NCI-H2081 treated with DMSO at 0.1 percent for 48 hours (cell line): ENCODE results near the gene CD86.
"Not testable (repeated sequence)": the region's sequence is repeated elsewhere in the genome, so short reads cannot be mapped to it uniquely, and the experiment has no call there.

Experiments used
- DNase-seq: peaks from one replicate; lab custom pipeline; 2025; lab: John Stamatoyannopoulos, UW

Gene CD86

DNA sequence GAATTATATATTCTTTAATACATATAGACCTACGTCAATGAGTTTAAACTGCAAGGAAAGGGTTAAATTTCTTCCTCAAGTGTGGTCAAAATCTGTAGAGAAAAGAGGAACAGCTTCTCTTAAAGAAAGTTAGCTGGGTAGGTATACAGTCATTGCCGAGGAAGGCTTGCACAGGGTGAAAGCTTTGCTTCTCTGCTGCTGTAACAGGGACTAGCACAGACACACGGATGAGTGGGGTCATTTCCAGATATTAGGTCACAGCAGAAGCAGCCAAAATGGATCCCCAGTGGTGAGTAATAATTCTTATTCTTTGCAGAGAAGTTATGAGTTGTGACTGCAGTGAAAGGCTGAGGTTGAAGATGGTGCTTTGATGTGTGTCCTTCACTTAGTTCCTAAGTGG lies at the start of gene CD86:
Gene CD86, plus strand, starts transcription at position 148 of the 400 bp plus-strand sequence. Its CDS starts 128 bp downstream, at position 276.
- DNase-seq: no peak

GRCh38 chr3:122006267-122006666 lies 48.9 kb upstream of the CD86 start:
- no peak for DNase-seq

- no peak for DNase-seq
Measured at GRCh38 chr3:122008166-122008565, 47.0 kb upstream of the CD86 start.

- DNase-seq: no peak
Measured at GRCh38 chr3:122010506-122010905, 44.7 kb upstream of the CD86 start.

- no peak for DNase-seq
Measured at GRCh38 chr3:122011396-122011795, 43.8 kb upstream of the CD86 start.

GRCh38 chr3:122012821-122013220 lies 42.3 kb upstream of the CD86 start:
- no peak for DNase-seq

- no peak for DNase-seq
Measured at GRCh38 chr3:122013448-122013925, 41.7 kb upstream of the CD86 start.

DNA sequence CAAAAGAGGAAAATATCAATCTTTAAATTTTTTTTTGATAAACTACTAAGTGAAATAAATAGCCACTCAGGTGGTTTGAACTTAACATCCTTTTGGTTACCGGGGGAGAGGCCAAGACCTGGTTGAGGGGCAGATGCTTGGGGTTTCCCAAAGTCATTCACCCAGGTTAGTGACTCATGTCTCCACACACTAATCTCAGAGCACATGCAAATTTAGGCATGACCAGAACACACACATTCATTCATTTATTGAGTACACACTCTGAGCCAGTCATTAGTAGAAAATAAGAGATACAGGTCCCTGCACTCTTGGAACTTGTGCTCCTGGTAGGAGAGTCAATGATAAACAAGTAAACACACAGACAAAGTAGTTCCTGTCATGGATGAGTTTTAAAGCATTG lies 40.4 kb upstream of the CD86 start:
- no peak for DNase-seq

DNA sequence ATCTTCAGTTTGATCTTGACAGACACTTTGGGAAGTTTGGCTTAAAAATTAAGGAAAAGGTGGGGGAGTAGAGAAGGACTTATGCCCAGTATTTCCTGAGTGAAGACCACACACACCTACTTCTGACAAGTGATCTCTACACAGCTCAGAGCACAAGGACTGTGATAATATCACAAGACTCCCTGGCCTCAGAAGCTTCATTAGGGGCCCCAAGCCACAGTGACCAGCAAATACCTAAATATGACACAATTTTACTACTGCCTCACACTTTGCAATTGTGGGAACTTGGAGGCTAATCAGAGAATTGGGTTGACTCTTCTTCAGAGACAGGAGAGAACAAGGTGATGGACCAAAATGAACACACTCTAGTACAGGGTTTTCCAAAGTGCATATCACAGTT lies 35.7 kb upstream of the CD86 start:
- DNase-seq: no peak

GRCh38 chr3:122021037-122021436 lies 34.1 kb upstream of the CD86 start:
- DNase-seq: no peak

DNA sequence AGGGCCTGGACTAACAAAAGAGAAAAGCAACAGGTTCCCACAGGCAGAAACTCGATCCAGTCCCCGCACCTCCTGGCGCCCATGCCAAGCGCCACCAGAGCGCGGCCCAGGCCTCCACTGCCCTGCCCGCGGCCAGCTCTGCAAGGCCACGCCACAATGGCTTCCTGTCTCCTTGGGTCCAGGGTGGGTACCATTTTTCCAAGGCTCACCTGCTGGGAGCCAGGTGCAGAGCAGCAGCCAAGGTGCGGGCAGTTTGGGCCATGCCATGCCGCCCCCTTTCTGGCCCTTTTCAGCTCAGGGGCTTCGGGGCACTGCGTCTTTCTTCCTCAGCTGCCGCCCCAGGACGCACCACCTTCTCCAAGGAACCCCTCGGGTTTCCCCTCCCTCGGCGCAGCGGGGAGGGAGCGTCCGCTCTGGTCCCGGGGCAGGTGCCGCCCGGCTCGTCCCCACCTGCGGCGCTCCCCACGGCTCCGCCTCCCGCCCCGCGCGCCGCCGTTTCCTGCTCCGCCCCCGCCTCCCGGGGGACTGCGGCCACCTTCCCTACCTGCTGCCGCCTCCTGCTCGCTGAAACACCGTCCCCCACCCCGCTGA lies 33.3 kb upstream of the CD86 start, which contains the start of gene ILDR1:
Gene ILDR1, minus strand, starts transcription at position 437 of the 591 bp plus-strand sequence. Its CDS starts 170 bp downstream, at position 267.
- no peak for DNase-seq

GRCh38 chr3:122023335-122023910 lies 31.7 kb upstream of the CD86 start:
- no peak for DNase-seq

DNA sequence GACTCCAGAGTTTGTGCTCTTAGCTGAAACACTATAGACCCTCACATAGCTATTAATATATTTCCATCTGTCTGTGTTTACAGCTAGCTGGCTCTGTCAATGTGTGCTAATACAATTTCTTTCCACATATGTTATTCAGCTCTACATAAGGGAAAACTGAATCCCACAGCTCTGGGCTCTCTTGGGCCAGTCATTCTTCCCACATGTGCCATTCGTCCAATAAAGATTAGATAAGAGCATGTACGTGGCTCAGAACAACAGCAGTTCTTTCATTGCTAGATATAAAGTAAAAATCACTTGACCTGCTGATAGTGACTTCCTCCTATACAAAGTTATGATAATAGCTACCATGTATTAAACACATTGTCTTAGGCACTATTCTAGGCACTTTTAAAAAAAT lies 30.4 kb upstream of the CD86 start:
- DNase-seq: no peak

- no peak for DNase-seq
Measured at GRCh38 chr3:122025296-122025695, 29.9 kb upstream of the CD86 start.

DNA sequence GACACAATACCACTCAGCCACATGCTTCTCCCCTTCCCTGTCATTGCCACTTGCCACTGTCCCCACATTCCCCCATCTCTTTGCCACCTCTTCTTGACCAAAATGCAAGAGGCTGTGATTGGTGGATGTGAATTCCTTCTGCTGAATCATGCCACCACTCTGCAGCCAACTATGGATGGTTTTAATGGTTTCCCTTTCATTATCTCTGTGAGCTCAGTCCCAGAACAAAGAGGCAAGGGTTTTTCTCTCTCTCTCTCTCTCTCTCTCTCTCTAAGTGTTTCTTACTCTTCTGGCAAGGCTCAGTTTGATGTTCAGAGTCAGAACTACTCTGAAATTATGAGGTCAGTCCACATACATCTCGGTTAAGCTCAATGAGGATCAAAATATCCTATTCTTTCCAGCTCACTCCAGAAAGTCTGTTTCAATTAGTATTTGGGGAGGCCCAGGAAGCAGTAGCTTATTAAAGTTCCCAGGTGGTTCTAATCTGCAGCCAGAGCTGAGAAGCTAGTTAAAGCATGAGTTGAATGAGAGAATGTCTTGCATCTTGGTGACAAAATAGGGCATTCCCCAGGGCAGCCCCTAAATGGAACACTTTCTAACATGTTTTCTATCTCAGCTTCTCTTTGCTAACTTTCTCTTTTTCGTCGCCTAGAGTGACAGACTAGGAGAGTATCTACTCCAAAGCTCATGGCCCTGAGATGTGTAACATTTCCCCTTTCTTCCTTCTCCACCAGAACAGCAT lies 24.6 kb upstream of the CD86 start:
- no peak for DNase-seq

DNA sequence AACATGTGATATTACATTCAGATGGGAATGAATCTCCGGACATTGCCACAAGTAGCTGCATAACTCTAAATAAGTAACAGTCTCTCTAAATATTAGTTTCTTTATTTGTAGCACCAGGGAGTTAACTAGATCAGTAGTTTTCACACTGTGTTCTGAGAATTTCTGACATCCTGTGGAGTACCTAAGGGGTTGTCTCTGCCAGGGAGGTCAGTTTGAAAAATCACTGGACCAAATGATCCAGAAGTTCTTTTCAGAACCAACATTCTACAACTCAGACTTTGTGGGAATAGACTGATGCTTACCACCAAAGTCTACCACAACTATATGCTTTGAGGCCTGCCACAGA lies 24.1 kb upstream of the CD86 start:
- no peak for DNase-seq

DNA sequence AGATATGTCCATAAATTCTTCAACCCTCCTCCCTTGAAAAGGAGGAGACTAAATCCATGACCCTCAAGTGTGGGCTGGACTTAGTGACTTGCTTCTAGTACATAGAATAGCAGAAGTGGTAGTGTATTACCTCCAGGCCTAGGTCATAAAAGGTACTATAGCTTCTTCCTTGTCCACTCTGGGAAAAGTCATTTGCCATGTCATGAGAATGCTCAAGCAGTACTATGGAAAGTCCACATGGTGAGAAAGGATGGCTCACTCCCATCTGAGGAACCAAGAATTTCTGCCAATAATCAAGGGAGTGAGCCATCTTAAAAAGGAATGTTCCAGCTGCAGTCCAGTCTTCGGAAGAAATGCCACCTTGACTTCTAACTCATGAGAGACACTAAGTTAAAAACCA lies 22.6 kb upstream of the CD86 start:
- DNase-seq: no peak

DNA sequence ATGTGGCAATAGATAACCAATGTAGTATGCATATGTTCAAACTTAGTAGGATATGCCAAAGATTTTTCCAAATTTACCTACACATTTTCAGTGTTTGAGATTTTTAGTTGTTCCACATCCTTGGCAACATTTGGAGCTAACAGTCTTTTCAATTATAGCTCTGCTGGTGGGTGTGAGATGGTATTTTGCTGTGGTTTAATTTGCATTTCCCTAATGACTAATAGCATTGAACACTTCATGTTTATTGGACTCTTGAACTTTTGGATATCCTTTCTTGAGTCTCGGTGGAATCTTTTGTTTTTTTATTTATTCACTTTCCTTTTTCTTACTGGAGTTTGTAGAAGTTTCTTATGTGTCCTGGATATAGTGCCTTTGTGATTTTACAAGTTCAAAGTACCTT lies 22.1 kb upstream of the CD86 start:
- no peak for DNase-seq

DNA sequence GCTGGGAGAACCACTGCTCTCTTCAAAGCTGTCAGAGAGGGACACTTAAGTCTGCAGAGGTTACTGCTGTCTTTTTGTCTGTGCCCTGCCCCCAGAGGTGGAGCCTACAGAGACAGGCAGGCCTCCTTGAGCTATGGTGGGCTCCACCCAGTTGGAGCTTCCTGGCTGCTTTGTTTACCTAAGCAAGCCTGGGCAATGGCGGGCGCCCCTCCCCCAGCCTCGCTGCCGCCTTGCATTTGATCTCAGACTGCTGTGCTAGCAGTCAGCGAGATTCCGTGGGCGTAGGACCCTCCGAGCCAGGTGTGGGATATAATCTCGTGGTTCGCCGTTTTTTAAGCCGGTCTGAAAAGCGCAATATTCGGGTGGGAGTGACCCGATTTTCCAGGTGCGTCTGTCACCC lies 7.9 kb upstream of the CD86 start:
- not testable (repeated sequence) for DNase-seq

DNA sequence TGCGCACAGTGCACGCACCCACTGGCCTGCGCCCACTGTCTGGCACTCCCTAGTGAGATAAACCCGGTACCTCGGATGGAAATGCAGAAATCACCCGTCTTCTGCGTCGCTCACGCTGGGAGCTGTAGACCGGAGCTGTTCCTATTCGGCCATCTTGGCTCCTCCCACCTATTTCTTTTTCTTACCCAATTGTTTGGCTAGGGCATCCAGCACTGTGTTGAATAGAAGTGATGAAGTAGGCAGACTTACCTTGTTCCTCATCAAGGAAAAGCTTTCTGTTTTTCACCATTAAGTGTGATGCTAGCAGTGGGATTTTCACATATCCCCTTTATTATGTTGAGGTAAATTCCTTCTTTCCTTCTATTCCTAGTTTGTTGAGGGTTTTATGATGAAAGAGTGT lies 7.4 kb upstream of the CD86 start:
- DNase-seq: not testable (repeated sequence)

DNA sequence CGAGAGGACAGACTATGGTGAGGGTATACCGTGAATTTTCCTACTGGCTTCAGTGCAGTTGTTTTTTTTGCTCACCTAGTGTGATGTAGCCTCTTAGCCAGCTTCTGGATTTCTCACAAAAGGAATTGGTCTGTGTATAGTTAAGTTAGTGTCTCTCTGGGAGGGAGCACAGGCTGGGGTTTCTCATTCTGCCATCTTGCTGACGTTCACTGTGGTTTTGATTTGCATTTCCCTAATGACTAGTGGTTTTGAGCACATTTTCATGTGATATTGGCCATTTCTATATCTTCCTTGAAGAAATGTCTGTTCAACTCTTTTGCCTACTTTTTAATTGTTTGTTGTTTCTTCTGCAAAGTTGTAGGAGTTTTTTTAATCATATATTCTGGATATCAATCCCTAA lies 2.2 kb upstream of the CD86 start:
- DNase-seq: no peak

GRCh38 chr3:122057671-122058070 lies 2.5 kb downstream of the CD86 start:
- DNase-seq: no peak

GRCh38 chr3:122058294-122058693 lies 3.1 kb downstream of the CD86 start:
- no peak for DNase-seq
